GM12878 (cell line): Measurements from ENCODE around the gene IGFBP1. TPM values are rescaled to one million over a fixed set of nuclear protein-coding genes. Genes with fewer than 3 reads are reported as not detected.

Source experiments
- ATAC-seq: fragments of 200-7000 bp; cut with Tn5 transposase; 3 replicates; pipeline ENCODE4 v1.9.1; 2020; ENCODE audit warnings: mild to moderate bottlenecking, moderate library complexity
- BruUV-seq: library from RNA; stranded (reverse); fragments of 400-500 nt; replicated peaks from 2 replicates; lab custom pipeline; 2021; lab: Mats Ljungman, UMichigan
- CTCF ChIA-PET: fragments of 300-600 bp; sonication (Branson Sonifier 250); formaldehyde crosslinking; extraction: SDS; loops from one replicate; lab custom pipeline; 2021; ENCODE audit warnings: inconsistent platforms; lab: Yijun Ruan, JAX
- POLR2A ChIA-PET: fragments of 350-600 bp; formaldehyde crosslinking; extraction: SDS; loops from one replicate; lab custom pipeline; 2021; ENCODE audit warnings: inconsistent platforms; lab: Charles Lee
- RAD21 ChIA-PET: fragments of 300-600 bp; sonication (Branson Sonifier 250); formaldehyde crosslinking; loops from one replicate; lab custom pipeline; 2023; ENCODE audit warnings: antibody characterized with exemption; ENCODE audit not compliant: unreplicated experiment; lab: Charles Lee
- SMC1A ChIA-PET: fragments of 300-600 bp; sonication (Branson Sonifier 250); formaldehyde crosslinking; loops from one replicate; lab custom pipeline; 2023; ENCODE audit not compliant: unreplicated experiment, uncharacterized antibody; lab: Charles Lee
- DNase-seq: peaks from one replicate; pipeline ENCODE4 v3.0.0-alpha.2; 2011; ENCODE audit warnings: low read depth, low spot score
- FAIRE-seq: peaks from 3 replicates; lab custom pipeline; 2011; peaks lifted over from hg19 to GRCh38; lab: Jason Lieb, UNC
- H2AFZ ChIP-seq: 2 replicates; pipeline ENCODE4 v1.6.0; 2011; ENCODE audit warnings: low read depth, low read length, control low read depth; ENCODE audit not compliant: control insufficient read depth
- H3K27ac ChIP-seq: 2 replicates; pipeline ENCODE4 v1.5.1; 2011; ENCODE audit warnings: control low read depth; ENCODE audit not compliant: control insufficient read depth, insufficient read depth
- H3K27me3 ChIP-seq, 2 experiments: replicated peaks in 1 of 2; 2 replicates each; pipeline versions ENCODE4 v1.6.0 to v1.6.1; 2011; ENCODE audit warnings: low read length in 1 of 2; ENCODE audit not compliant: control insufficient read depth in 2 of 2, insufficient read depth in 2 of 2
- H3K36me3 ChIP-seq, 2 experiments: 2 replicates each; pipeline ENCODE4 v1.5.1; 2011; ENCODE audit warnings: low read length in 1 of 2; ENCODE audit not compliant: control insufficient read depth in 2 of 2, insufficient read depth in 2 of 2
- H3K4me1 ChIP-seq: 2 replicates; pipeline ENCODE4 v1.6.1; 2011; ENCODE audit warnings: mild to moderate bottlenecking, low read length, moderate library complexity, mixed read lengths; ENCODE audit not compliant: control insufficient read depth, insufficient read depth
- H3K4me2 ChIP-seq: 2 replicates; pipeline ENCODE4 v1.6.0; 2011; ENCODE audit warnings: control low read depth; ENCODE audit not compliant: control insufficient read depth, insufficient read depth
- H3K4me3 ChIP-seq: fragments of 200-600 bp; sonication (generic); 2 replicates; pipeline ENCODE4 v1.5.1; 2016
- H3K79me2 ChIP-seq: 2 replicates; pipeline ENCODE4 v1.6.0; 2011; ENCODE audit warnings: low read length; ENCODE audit not compliant: control insufficient read depth, insufficient read depth
- H3K9ac ChIP-seq: 2 replicates; pipeline ENCODE4 v1.8.0; 2011; ENCODE audit warnings: low read length, control low read depth, mixed read lengths; ENCODE audit not compliant: control insufficient read depth, insufficient read depth
- H3K9me3 ChIP-seq: replicated peaks from 3 replicates; pipeline ENCODE4 v1.5.1; 2011; ENCODE audit warnings: mild to moderate bottlenecking, low read length; ENCODE audit not compliant: control insufficient read depth, insufficient read depth
- H4K20me1 ChIP-seq: 2 replicates; pipeline ENCODE4 v1.6.0; 2011; ENCODE audit not compliant: control insufficient read depth, insufficient read depth
- FOS ChIP-seq: IDR thresholded peaks from 3 replicates; pipeline ENCODE4 v1.6.1; 2011; ENCODE audit warnings: borderline replicate concordance; ENCODE audit not compliant: insufficient read length; ENCODE audit errors: extremely low read depth
- IKZF2 ChIP-seq, 2 experiments: fragments of 450-650 bp; IDR thresholded peaks; 2 replicates each; pipeline ENCODE4 v1.6.1; 2017; ENCODE audit warnings: mild to moderate bottlenecking in 2 of 2, moderate library complexity in 2 of 2
- LARP7 ChIP-seq: fragments of 450-650 bp; IDR thresholded peaks from 2 replicates; pipeline ENCODE4 v1.6.1; 2017; ENCODE audit warnings: mild to moderate bottlenecking
- STAT1 ChIP-seq: fragments of 450-650 bp; conservative IDR thresholded peaks from 2 replicates; pipeline ENCODE4 v1.6.1; 2014; ENCODE audit warnings: antibody characterized with exemption, mild to moderate bottlenecking
- ZNF622 ChIP-seq: fragments of 450-650 bp; IDR thresholded peaks from 2 replicates; pipeline ENCODE4 v1.6.1; 2017; ENCODE audit warnings: mild to moderate bottlenecking, inconsistent platforms
- ZZZ3 ChIP-seq: IDR thresholded peaks from 2 replicates; pipeline ENCODE4 v1.6.1; 2011; ENCODE audit warnings: low read depth; ENCODE audit not compliant: control insufficient read depth, insufficient read length
- WGBS: methylation state at CpG from one replicate; pipeline ENCODE4 v1.1.6; 2016; ENCODE audit warnings: low lambda C conversion rate; ENCODE audit not compliant: insufficient replicate concordance, insufficient coverage; ENCODE audit errors: missing lambda C conversion rate; 5-methylcytosine and 5-hydroxymethylcytosine counted together
- in situ Hi-C: fragments of 300-500 bp; cut with MboI; formaldehyde crosslinking; loops from 9 replicates; pipeline ENCODE4 v1.14.3; 2018; ENCODE audit warnings: mixed read lengths
- intact Hi-C: fragments of 100-400 bp; cut with micrococcal nuclease; formaldehyde crosslinking; loops from one replicate; pipeline ENCODE4 v1.14.2; 2022; ENCODE audit not compliant: unreplicated experiment
- polyA plus RNA-seq, 11 experiments: library from polyadenylated mRNA; depleted of rRNA in 4 of 11; unstranded in 6 of 11; stranded (reverse) in 5 of 11; fragments of >200 nt; fragmentation: Nextera tagmentation in 4 of 11; fragmentation: Illumina TruSeq in 1 of 11; extraction: Ambion mirVana in 4 of 11; extraction: Trizol in 1 of 11; gene quantifications; 1 replicate in 1 of 11; 2 replicates in 10 of 11; pipeline versions ENCODE4 v1.2.1 to v1.2.3, GENCODE V29; 2011 to 2016; ENCODE audit warnings: inconsistent platforms in 2 of 11, missing spikeins in 2 of 11, low read depth in 1 of 11
- total RNA-seq, 4 experiments: library from RNA; depleted of rRNA in 3 of 4; stranded (reverse); fragments of >200 nt in 3 of 4; fragmentation: Illumina TruSeq in 1 of 4; extraction: Trizol in 1 of 4; gene quantifications; 2 replicates each; pipeline versions ENCODE4 v1.2.1 to v1.2.3, GENCODE V29; 2013 to 2021

The IGFBP1 gene
- total and polyA plus RNA-seq, 10 of the 15 experiments (the other 5 are each of a cell fraction or from before 2014, with no cell fraction given) = 0.13 TPM; not detected in 9

DNA sequence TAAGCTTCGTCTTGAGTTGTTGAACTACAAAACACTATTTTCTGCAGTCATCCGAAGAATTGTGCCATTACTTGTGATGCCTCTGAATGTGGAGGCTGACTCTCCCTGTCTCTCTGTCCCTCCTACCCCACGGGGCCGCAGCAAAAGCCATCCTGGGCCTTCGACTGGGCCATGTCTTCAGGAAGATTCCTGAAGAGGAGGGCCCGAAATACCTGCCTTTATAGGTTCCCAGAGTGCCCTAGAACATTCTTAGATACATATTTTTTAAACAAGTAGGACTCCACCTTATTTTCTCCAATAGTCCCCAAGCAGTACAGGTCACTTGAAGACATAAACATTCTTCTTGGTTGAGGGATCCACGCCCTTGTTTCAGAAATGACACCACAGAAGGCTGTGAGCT lies 24.7 kb downstream of the IGFBP1 start:
- Histone ChIP-seq H3K9ac (no peak overlapping the region), H3K4me3 (no peak overlapping the region), H2AFZ (no peak overlapping the region), H3K4me1 (no peaks in the 10 kb centered on the region), H3K27ac (no peak overlapping the region), H3K9me3 (no peaks in the 10 kb centered on the region), H3K79me2 (no peaks in the 10 kb centered on the region), H3K4me2 (no peak overlapping the region), H4K20me1 (no peaks in the 10 kb centered on the region), H3K36me3 (no peaks in the 10 kb centered on the region), H3K27me3 (peaks cover 0 to 1% of the 10 kb centered on the region in 2 experiments; a peak in 2 of 4 replicates)
- BruUV-seq = no TSS peak
- SMC1A ChIA-PET = interaction anchor here (1.3 to 1.7 kb wide), 2 partner anchors 10 to 18 kb away, joined by 4 to 6 read pairs; no protein-coding TSS in a partner anchor
- RAD21 ChIA-PET = no interaction called here
- POLR2A ChIA-PET = no interaction called here
- in situ Hi-C loops = no loop called here
- WGBS = 3% methylated on average over 7 of the region's 7 CpGs
- intact Hi-C loops = loop anchor here (10.0 kb wide), 1 partner anchor 1342 kb away; no protein-coding TSS in a partner anchor
- FAIRE-seq (no peak), DNase-seq (no peak), ATAC-seq (no peak)
- no peak for TF ChIP-seq STAT1
- CTCF ChIA-PET = interaction anchor here (1.3 to 1.8 kb wide), 3 partner anchors 10 to 20 kb away, joined by 6 to 8 read pairs (median 7); no protein-coding TSS in a partner anchor

DNA sequence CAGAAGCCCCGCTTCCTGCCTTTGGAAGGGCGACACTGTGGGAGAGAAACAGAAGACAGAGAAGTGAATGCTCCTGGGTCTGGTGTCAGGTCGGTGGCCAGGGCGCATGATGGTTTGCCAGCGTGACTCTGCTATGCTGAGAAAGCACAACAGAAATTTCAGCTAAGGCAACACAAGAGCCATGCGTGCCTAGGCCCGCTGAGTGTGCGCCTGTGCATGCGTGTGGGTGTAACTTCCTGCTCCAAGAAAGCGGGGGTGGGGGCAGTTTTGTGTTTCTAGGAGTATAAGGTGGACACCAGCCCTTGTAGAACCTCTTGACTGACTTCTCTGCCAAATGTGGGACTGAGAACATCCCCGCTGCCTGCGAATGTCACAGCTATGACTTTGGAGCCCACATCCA lies 26.6 kb downstream of the IGFBP1 start:
- WGBS = 34% methylated on average over 12 of the region's 12 CpGs
- ChIA-PET RAD21 (interaction anchor here (1.5 kb wide), 1 partner anchor 1265 kb away, joined by 3 read pairs; no protein-coding TSS in a partner anchor), POLR2A (interaction anchor here (0.7 kb wide), 1 partner anchor 43 kb away, joined by 4 read pairs; no protein-coding TSS in a partner anchor)
- Histone ChIP-seq H3K36me3 (no peaks in the 10 kb centered on the region), H3K9ac (no peak overlapping the region), H3K27ac (no peak overlapping the region), H3K4me3 (no peak overlapping the region), H3K4me2 (no peak overlapping the region), H3K4me1 (no peaks in the 10 kb centered on the region), H3K27me3 (peaks cover 2 to 3% of the 10 kb centered on the region in 2 experiments)
- BruUV-seq = no TSS peak
- ATAC-seq = no peak
- in situ Hi-C loops = loop anchor here (5.0 kb wide), 3 partner anchors 437 to 1267 kb away; no protein-coding TSS in a partner anchor
- DNase-seq = no peak
- no peak for TF ChIP-seq ZZZ3
- no peak for TF ChIP-seq ZNF622
- TF ChIP-seq IKZF2 (IDR thresholded peaks at IDR 0.05) = no peak
- TF ChIP-seq FOS = no peak
- TF ChIP-seq LARP7 = no peak
- TF ChIP-seq, all 136 proteins: peak for 0
- ChIA-PET SMC1A (no interaction called here), CTCF (interaction anchor here (0.6 to 9.6 kb wide), 5 partner anchors 13 to 1173 kb away, joined by 3 to 91 read pairs (median 3); partner anchors contain the start of gene CCDC201)
- intact Hi-C loops = loop anchor here (10.0 kb wide), 1 partner anchor 1340 kb away; no protein-coding TSS in a partner anchor
- no peaks in the 10 kb centered on the region for H3K9me3 ChIP-seq
- H4K20me1 ChIP-seq = no peaks in the 10 kb centered on the region
- no peak for FAIRE-seq
- H3K79me2 ChIP-seq = no peaks in the 10 kb centered on the region
- H2AFZ ChIP-seq = no peak overlapping the region
